Ovary (tissue), 3 donors: Measurements from ENCODE around the gene C15orf62.

Experiments used
- EP300 ChIP-seq: sonication (generic); formaldehyde crosslinking; IDR thresholded peaks from one replicate; pipeline ENCODE4 v1.6.1; 2017; ENCODE audit warnings: antibody characterized with exemption
- POLR2A ChIP-seq: fragments of 450-650 bp; IDR thresholded peaks from one replicate; pipeline ENCODE4 v1.6.1; 2017; ENCODE audit warnings: antibody characterized with exemption, mild to moderate bottlenecking, moderate library complexity
- TF ChIP-seq, protein P1 (sequence below), 3 donors: fragments of 450-650 bp in 2 of 3; fragments of 200-600 bp in 1 of 3; IDR thresholded peaks; one replicate each; pipeline versions ENCODE4 v1.5.1 to v1.8.0; 2016 to 2022; ENCODE audit warnings: antibody characterized with exemption in 3 of 3, mild to moderate bottlenecking in 1 of 3
- donor health status: DM: no; HTN: no; CAD: no.

DNA sequence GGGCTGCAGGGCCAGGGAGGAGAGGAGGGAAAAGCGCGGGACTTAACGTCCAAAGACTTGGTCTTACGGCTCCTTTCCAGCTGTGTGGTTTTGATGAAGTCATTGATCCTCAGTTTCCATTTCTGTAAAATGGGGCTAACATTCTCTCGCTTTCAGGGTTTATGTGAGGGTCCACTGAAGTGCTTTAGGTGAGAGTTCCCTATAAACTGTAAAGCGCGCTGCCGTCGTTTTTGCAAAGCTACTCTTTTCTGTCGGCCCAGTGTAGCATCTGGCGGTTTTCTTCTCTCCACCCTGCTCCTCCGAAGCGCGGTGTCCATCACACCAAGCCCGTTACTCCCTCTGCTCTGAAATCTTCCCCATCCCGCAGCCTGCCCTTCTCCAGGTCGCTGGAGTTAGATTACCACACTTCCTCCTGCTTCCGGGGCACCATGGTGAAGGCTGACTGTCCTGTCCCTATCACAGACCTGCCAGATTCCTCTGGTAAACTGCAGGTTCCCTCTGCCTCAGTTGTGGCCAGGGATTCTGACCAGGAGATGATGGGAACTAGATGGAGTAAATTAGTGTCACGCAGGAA is 38.2 kb downstream of the C15orf62 start:
- TF ChIP-seq, protein P1, sequence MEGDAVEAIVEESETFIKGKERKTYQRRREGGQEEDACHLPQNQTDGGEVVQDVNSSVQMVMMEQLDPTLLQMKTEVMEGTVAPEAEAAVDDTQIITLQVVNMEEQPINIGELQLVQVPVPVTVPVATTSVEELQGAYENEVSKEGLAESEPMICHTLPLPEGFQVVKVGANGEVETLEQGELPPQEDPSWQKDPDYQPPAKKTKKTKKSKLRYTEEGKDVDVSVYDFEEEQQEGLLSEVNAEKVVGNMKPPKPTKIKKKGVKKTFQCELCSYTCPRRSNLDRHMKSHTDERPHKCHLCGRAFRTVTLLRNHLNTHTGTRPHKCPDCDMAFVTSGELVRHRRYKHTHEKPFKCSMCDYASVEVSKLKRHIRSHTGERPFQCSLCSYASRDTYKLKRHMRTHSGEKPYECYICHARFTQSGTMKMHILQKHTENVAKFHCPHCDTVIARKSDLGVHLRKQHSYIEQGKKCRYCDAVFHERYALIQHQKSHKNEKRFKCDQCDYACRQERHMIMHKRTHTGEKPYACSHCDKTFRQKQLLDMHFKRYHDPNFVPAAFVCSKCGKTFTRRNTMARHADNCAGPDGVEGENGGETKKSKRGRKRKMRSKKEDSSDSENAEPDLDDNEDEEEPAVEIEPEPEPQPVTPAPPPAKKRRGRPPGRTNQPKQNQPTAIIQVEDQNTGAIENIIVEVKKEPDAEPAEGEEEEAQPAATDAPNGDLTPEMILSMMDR (IDR thresholded peaks at IDR 0.05): no peak
- TF ChIP-seq POLR2A (no peak), EP300 (no peak)
